Adrenal gland (tissue), 5 donors: ENCODE results near the gene TRAPPC3.

Source experiments
- CTCF ChIP-seq, 6 experiments: fragments of 450-650 bp in 4 of 6; fragments of 200-600 bp in 2 of 6; sonication (generic) in 1 of 6; IDR thresholded peaks; 1 replicate in 5 of 6; 2 replicates in 1 of 6; pipeline versions ENCODE4 v1.5.1 to v1.8.0; 2016 to 2021; ENCODE audit warnings: antibody characterized with exemption in 6 of 6, mild to moderate bottlenecking in 2 of 6, moderate library complexity in 1 of 6
- POLR2A ChIP-seq, 2 donors: fragments of 450-650 bp; IDR thresholded peaks; one replicate each; pipeline ENCODE4 v1.6.1; 2017; ENCODE audit warnings: antibody characterized with exemption in 2 of 2, mild to moderate bottlenecking in 2 of 2, moderate library complexity in 1 of 2
- donor health status: DM: no; HTN: no; CAD: no.

- peak in 1 of 2 donors; percentile 20 for TF ChIP-seq POLR2A (IDR thresholded peaks at IDR 0.05)
- peak; percentile 83 to 99 (median 96) for TF ChIP-seq CTCF (IDR thresholded peaks at IDR 0.05)
These were observed 38.7 kb upstream of the TRAPPC3 start for GRCh38 chr1:36187800-36188593.
